Tongue (tissue), 2 donors: ENCODE measurements around the gene AKAP10. TPM values are rescaled to one million over a fixed set of nuclear protein-coding genes. Genes with fewer than 3 reads are reported as not detected.
"Not testable (repeated sequence)": the region's sequence is repeated elsewhere in the genome, so short reads cannot be mapped to it uniquely, and the experiment has no call there.

ENCODE experiments used
- DNase-seq: peaks from one replicate; pipeline ENCODE4 v3.0.0-alpha.2; 2015
- total RNA-seq: library from RNA; depleted of rRNA; stranded (reverse); fragments of >200 nt; gene quantifications from one replicate; pipeline ENCODE4 v1.2.3, GENCODE V29; 2014

Gene AKAP10
- total RNA-seq, 1 donor from 2014 or later = 31.5 TPM

- DNase-seq = no peak
Measured at GRCh38 chr17:19933221-19933620, 44.4 kb downstream of the AKAP10 start.

GRCh38 chr17:19928299-19928698 lies 49.3 kb downstream of the AKAP10 start:
- DNase-seq = no peak

- DNase-seq = no peak
Measured at GRCh38 chr17:19915245-19915978, 62.2 kb downstream of the AKAP10 start.

GRCh38 chr17:19911033-19911432 lies 66.6 kb downstream of the AKAP10 start:
- no peak for DNase-seq

GRCh38 chr17:19909139-19909538 lies 68.5 kb downstream of the AKAP10 start:
- no peak for DNase-seq

- DNase-seq = no peak
Measured at GRCh38 chr17:19905502-19905901, 72.1 kb downstream of the AKAP10 start.

- no peak for DNase-seq
Measured at GRCh38 chr17:19904924-19905323, 72.7 kb downstream of the AKAP10 start.

- no peak for DNase-seq
Measured at GRCh38 chr17:19904412-19904811, 73.2 kb downstream of the AKAP10 start.

- no peak for DNase-seq
Measured at GRCh38 chr17:19900809-19901208, 76.8 kb downstream of the AKAP10 start.

GRCh38 chr17:19897903-19898302 lies 79.7 kb downstream of the AKAP10 start:
- DNase-seq = no peak

GRCh38 chr17:19897090-19897837 lies 80.4 kb downstream of the AKAP10 start:
- no peak for DNase-seq

- no peak for DNase-seq
Measured at GRCh38 chr17:19896679-19897078, 80.9 kb downstream of the AKAP10 start.

GRCh38 chr17:19890554-19890953 lies 87.1 kb downstream of the AKAP10 start:
- not testable (repeated sequence) for DNase-seq

- not testable (repeated sequence) for DNase-seq
Measured at GRCh38 chr17:19890001-19890400, 87.6 kb downstream of the AKAP10 start.

GRCh38 chr17:19886116-19886515 lies 91.5 kb downstream of the AKAP10 start:
- no peak for DNase-seq

- peak; percentile 67 for DNase-seq
Measured at GRCh38 chr17:19883537-19884215, 94.0 kb downstream of the AKAP10 start.

- DNase-seq = no peak
Measured at GRCh38 chr17:19880393-19880792, 97.2 kb downstream of the AKAP10 start.

GRCh38 chr17:19877364-19877945 lies 100.2 kb downstream of the AKAP10 start:
- no peak for DNase-seq

- no peak for DNase-seq
Measured at GRCh38 chr17:19876529-19877161, 101.0 kb downstream of the AKAP10 start.

- DNase-seq = no peak
Measured at GRCh38 chr17:19874256-19874655, 103.4 kb downstream of the AKAP10 start.

GRCh38 chr17:19873346-19873745 lies 104.3 kb downstream of the AKAP10 start:
- DNase-seq = no peak

- DNase-seq = no peak
Measured at GRCh38 chr17:19868079-19868395, 109.6 kb downstream of the AKAP10 start.
